HG02970 (cell line): ENCODE data around the gene PEX12.
"Not testable (repeated sequence)": the region's sequence is repeated elsewhere in the genome, so short reads cannot be mapped to it uniquely, and the experiment has no call there.

Experiments used
- ATAC-seq: cut with Tn5 transposase; IDR thresholded peaks from one replicate; pipeline ENCODE4 v1.9.1; 2021; ENCODE audit warnings: mild to moderate bottlenecking, moderate library complexity, moderate number of reproducible peaks; ENCODE audit not compliant: unreplicated experiment, low FRiP score

The PEX12 gene

DNA sequence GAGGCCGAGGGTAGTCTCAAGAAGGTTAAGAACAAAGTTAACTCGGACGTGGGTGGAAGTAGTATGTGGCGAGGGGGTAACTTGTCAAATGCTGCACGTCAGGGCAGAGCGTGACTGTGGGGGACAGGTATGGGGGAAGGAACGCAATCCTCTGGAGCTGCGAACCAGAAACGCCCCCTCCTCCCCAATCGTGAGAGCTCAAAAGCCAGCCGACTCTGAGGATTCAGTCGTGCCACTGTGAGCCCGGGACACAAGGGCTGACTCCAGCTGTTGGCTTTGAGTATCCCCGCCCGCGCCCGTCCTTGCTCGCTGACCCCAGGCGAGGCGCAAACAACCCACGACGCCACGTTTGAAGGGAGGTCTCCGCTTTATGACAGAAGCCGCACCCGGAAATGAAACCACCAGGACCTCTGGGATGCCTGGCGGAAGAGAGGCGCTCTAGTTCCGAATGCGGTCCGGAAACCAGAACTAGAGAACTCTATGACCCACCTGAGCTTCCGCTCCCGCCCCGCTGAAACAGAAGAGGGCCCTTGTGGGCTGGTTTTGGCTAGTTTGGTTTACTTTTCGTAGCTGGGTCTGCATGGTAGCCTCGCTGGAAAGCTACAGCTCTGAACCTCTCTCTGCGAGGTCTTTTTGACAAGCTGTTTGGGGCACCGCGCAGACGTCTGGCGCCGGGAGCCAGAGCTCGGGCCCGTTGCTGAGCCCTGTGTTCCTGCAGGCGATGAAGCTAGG, at the start of gene PEX12:
PEX12 (minus strand) TSS at position 375 of the 732 bp plus-strand sequence. CDS start 550 bp downstream, outside the sequence.
- ATAC-seq = peak; percentile 73

DNA sequence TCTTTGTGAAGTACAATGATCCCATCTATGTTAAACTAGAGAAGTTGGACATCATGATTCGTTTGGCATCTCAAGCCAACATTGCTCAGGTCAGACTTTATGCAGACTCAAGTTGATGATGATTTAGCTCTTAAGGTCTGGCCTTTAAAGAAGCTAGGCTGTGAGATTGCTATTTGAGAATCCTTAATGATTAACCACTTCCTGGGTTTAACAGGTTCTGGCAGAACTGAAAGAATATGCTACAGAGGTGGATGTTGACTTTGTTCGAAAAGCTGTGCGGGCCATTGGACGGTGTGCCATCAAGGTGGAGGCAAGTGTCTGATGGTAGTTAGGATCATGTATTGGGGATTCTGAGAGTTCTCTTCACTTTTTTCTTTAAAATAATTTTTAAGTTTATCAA, 49.0 kb upstream of the PEX12 start:
- ATAC-seq = no peak

DNA sequence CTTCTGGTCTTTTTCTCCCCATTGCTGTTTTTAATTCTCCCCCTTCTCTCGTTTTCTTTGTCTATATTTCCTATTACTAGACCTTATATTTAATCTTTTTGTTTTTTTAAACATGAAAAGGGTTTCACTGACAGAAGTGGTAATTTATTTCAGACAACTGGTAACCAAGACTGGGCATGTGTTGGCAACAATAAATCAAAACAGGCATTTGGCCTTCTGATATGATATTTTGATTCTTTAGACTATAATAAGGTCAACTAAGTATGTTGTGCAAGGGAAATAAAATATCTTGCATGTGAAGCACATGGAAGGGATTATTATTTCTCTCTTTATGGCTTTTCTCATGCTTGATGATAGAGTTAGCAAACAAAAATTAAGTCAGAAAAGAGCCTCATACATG, 43.4 kb upstream of the PEX12 start:
- ATAC-seq = no peak

DNA sequence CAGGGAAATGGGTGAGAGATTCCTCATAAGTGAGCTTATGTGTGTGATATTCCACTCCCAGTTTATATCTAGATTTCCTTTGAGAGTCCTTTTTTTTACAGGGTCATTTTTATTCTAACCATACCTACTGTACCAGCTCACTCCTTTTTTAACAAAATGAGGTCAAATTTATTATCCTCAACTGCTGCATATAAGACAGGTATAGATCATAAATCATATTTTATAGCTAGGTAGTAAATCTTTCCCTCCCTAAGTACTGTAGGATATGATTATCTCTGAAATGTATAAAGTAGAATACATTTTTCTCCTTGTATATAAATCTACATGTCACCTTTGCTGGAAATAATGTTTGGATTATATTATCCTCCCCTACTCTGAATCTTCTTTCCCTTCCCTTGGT, 40.3 kb upstream of the PEX12 start:
- ATAC-seq = no peak

DNA sequence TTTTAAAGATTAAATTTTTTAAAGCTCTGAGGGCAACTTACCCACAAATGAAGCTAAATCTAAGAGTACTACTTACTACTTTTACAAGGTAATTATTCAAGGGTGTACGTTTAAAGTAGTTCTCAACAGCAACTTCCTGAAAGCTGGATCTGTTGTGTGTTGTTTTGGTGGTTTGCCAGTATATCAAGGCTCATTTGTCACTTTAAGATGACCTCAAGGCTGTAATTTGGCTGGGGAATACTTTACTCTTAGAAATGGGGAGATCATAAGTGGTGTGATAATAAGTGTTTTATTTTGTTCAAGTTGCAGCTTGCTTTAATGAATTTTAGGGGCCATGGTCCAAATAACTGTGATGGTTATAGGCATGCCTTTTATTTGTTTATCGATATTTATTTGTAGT, 39.1 kb upstream of the PEX12 start:
- no peak for ATAC-seq

DNA sequence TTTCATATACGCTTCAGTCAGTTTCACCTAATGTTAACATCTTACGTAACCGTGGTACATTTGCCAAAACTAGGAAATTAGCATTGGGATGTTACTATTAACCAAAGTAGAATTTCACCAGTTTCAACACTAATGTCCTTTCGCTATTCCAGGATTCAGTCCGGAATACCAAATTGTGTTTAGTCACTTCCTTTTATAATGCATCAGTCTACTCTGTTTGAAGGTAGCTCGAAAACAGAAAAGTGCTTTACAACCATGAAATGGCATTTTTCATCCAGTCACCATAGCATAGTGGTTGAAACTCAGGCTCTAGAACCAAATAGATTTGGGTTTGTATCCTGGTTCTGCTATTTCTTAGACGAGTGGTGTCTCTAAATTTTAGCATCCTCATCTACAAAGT, 38.2 kb upstream of the PEX12 start:
- no peak for ATAC-seq

DNA sequence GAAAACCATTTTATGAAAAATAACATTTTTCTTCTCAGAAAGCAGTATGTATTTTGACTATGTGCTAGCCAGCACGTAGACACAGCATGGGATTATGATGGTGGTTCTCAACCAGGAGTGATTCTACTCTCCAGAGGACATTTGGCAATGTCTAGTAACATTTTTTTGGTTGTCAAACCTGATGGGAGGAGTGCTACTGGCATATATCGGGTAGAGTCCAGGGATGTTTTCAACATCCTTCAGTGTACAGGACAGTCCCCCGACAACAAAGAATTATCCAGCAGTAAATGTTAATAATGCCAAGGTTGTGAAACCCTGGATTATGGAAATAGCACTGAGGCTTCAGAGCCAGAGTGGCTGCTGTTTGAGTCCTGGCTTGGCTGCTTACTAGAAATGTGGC, 36.4 kb upstream of the PEX12 start:
- ATAC-seq = no peak

DNA sequence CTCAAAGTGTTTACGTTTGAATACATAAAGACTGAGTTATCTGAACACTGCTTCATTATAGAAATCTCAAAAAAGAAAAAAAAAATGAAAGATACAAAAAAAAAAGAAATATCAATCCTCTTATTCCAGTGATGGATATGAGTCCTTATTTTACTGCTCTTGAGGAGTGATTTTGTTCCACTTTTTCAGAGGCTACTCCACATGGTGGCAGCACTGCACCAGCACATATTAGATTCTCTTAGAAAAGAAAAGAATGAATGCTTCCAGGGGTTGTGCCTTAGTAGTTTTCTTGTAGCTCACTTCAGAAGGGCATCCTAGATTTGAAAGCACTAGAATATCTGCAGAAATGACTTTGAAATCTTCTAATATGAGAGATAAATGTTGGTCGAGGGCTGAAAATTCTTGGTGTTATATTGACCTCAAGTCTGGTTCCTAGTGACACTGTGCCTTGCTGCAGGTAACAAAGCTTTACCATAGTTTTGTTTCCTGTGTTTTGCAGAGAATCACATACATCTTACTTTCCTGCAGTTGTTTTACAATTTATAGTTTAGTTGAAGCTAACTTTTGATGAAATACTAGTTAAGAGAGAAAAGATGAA, 34.7 kb upstream of the PEX12 start:
- no peak for ATAC-seq

DNA sequence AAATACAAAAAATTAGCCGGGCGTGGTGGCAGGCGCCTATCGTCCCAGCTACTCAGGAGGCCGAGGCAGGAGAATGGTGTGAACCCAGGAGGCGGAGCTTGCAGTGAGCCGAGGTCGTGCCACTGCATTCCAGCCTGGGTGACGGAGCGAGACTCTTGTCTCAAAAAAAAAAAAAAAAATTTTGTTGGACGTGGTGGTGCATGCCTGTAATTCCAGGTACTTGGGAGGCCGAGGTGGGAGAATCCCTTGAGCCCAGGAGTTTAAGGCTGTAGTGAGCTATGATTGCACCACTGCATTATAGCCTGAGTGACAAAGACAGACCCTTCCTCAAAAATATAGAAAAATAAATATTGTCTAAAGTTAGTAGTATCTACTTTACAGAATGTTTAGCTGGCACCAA, 32.4 kb upstream of the PEX12 start:
- ATAC-seq = not testable (repeated sequence)

DNA sequence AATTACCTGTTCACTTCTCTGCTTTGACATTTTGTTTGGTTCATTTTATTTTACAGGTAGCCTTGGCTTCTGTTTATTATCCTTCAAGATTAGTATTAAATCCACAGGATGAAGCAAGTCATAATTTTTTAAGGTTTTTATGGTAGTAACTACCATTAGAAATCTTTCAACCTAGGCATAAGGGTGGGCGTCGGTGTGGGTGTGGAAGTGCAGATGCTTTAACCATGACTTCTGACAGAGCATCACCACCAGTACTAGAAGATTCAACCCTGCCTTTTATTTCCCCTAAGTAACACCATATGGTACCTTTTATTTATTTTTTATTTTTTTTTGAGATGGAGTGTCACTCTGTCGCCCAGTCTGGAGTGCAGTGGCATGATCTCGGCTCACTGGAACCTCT, 31.5 kb upstream of the PEX12 start:
- ATAC-seq = no peak

DNA sequence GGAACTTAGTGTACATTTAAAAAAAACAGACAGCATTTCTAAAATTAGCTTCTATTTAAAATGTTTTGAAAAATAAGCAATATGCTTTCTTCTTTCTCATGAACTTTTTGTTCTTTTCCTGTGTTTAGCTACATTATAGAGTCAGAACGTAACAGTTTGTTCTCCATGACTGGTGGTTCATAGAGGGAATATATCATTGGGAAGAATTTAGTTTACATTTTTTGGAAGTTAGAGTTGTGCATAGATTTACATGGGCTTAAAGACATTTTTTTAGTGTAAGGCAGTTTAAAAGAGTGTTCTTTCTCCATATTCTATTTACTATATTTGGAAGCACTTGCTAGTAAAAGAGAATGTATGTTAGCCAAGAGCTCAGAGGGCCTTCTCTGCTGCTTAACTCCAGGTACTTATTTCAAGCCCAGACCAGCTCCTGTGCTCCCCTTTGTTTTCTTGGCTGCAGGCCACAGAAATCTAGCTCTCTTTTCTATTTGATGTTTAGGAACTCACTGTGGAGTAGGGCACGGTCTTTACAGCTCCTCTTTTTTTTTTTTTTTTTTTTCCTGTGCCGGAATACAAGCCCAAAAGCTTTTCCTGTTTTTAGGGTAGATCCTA, 29.0 kb upstream of the PEX12 start:
- no peak for ATAC-seq

DNA sequence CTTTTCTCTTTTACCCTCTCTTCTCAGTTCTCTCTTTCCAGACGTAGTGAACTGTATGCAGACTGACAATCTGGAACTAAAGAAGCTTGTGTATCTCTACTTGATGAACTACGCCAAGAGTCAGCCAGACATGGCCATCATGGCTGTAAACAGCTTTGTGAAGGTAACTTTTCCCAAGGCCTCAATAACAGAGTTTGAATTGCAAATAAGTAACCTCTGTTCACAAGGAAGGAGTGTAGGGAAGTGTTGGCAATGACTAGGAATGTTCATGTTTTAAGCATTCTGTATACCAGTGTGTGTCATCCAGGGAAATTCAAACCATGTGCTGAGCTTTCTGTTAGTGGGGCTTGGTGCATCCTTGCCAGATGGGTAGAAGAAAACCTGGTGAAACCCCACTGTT, 27.3 kb upstream of the PEX12 start:
- ATAC-seq = no peak

DNA sequence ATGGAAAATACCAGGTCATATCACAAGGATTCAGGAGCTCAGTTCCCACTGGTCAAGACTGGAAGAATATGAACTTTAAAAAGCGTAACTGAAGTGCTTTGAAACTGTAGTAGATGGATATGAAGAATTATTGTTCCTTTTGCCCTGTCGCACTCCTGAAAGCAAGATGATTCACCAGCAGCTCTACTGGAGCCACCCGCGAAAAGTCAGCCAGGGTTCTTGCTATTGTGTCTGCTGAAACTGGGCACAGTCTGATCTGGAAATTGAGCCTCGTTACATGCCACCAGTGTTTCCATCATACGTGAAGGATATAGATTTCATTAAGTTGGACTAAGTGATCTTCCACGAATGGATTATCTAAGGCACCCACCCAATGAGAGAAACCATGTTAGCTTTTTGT, 25.3 kb upstream of the PEX12 start:
- no peak for ATAC-seq

DNA sequence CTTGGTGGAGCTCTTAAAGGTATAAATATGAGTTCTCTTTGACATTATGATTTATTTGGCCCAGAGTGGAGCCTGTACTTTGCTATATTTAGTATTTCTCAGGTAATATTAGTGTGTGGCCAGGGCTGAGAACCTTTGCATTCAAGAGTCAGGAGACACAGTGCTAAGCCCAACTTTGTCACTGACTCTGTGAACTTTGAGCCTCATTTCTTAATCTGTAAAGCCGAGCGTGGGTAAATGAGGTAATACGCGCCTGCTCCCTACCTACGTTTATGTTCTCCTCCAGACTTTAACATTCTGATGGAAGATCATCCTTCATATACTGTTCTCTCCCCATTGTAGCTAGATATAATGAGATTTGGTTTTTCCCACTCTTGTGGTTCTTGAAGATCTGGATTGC, 19.2 kb upstream of the PEX12 start:
- no peak for ATAC-seq

DNA sequence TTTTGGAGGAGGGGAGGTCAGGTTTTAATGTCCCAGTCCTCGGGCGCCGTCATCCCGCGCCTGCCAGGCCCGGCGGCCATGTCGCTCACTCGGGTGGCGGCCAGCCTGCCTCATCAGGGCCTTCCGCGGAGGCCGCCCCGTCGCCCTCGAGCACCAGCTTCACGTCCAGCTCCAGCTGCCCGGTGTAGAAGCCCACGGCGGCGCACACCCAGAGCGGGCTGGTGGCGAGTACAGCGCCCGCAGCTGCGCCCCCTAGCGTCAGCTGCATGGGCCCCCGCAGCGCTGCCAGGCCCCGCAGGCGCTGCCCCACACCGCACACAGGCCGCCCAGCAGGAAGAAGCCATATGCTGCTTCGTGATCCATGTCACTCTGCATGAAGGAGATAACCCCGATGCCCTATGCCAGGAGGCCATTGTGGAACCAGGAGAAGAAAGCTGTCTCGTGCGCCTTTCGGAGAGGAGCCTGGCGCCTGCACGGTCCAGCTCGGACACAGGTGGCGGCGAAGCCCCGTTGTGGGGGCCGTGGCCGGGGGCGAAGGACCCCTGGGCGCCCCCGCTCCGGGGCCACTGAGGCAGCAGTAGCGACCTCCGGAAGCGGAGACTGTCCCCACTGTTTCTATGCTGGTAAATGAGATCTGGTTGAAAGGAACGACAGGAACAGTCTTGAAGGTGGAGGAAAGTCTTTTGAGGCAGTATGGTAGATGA, 18.3 kb upstream of the PEX12 start:
- no peak for ATAC-seq

DNA sequence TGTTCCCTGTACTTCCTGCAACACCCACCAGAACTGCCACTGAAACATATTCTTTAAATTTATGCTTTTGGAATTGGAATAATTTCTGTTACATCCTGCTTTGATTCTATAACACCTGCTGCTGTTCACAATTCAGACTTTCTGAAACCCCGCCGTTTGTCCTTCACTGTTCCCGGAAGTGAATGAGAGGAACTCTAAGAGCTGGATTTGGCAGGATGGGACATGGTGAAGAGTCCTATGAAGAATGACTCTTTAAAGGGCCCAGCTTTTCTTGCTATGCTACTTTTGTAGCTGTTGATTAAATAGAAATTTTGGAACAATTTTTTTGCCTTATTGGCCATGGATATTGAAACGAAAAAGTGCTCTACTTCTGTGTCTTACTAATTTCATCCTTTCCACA, 17.7 kb upstream of the PEX12 start:
- ATAC-seq = no peak

DNA sequence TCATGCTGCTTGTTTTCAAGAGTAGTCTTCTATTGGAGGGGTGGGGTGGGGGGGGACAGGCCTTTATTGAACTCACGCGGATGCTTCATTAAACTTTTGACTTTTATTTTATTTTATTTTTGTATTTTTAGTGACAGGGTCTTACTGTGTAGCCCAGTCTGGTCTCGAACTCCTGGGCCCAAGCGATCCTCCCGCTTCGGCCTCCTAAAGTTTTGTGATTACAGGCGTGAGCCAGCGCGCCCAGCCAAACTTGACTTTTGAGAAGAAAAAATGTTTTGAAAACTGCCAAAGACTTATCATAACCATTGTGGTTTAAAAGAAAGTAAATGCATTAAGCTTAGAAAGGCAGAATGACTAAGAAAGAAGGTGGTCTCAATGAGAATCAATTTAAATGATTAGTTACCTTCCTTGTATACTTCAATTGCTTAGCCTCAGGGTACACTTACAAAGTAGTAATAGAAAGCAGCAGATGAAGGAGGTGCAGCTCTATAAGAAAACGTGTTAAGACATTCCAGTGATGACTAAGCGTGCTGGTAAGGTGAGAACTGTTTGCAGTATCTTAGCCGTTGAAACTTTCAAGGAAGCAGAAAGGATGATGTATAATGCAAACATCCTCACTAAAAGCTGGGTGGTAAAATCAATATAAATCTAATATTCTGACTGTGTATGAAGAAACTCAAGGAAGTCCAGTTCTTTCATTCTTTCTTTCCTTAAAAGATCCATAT, 10.0 kb upstream of the PEX12 start:
- ATAC-seq = no peak

DNA sequence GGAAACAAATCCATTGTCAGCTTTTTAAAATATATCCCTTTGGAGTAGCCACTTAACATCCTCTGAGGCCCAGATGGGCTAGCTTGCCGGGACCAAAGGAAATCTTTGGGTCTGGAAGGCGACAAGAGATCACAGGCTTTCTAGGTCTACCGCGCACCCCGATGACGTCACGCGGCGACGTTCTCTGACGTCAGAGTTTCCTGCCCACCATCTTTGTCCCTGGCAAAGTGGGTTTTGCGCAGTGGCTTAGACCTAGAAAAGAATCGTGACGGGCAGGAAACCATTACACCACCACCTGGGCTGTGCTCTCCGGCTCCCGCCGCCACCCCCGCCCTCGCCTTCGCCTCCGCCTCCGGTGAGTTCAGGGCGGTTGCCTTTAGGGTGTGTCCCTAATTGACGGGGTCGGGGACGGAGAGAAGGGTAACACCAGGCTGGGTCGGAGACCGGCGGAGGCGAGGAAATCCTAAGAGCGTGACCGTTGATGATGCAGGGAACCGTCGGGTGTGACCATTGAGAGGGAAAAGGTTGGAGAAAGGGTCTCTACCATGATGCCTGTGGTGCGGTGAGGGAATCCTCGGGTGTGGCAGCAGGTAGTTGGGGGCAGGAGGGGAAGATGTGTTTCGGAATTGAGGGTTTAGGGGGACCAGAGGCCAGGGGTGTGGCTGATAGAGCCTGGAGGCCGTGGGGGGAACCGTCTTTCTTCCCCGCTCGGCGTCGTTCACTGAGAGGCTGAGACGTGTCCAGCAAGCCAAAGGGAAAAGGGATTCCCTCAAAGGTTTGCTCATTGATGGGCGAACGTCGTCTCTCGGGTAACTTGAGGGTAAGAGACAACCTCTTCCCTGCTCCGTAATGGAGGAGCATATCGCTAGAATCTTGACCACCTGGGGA, 8.9 kb upstream of the PEX12 start, which contains the start of gene AP2B1:
AP2B1 (plus strand) TSS at position 249 of the 888 bp plus-strand sequence. CDS start 6,709 bp downstream, outside the sequence.
- ATAC-seq = peak; percentile 91

DNA sequence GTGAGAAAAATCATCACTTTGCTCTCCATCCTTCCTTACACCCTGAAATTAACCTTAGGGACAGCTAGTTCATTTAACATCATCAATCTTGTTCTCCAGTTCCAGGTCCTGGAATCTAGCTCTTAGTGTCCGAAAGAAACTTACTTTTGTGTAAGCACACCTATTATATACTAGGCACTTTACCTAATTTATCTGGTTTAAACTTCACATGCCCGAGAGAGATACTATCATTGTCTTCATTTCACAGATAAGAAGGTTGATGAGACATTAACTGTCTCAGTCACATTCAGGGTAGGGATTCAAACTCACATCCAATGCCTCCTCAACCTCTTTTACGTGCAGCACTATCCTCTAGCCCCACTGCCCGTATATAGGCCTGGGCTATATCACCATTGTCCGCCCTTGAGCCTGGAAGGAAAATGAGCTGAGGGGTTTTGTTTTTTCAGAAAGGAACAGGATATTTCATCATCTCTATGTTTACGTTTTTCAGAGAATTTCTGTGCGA, 8.2 kb upstream of the PEX12 start:
- ATAC-seq = no peak
